HCT116 (cell line): Measurements from ENCODE around the gene TUBA8. TPM values are rescaled to one million over a fixed set of nuclear protein-coding genes. Genes with fewer than 3 reads are reported as not detected.

Source experiments
- ATAC-seq: fragments of 200-7000 bp; cut with Tn5 transposase; 2 replicates; pipeline ENCODE4 v1.9.1; 2020; ENCODE audit warnings: mild to moderate bottlenecking, moderate library complexity
- BruUV-seq: library from RNA; stranded (reverse); fragments of 400-500 nt; replicated peaks from 2 replicates; lab custom pipeline; 2021; lab: Mats Ljungman, UMichigan
- CTCF ChIA-PET: fragments of 300-600 bp; sonication (Branson Sonifier 250); formaldehyde crosslinking; loops from one replicate; lab custom pipeline; 2021; ENCODE audit warnings: antibody characterized with exemption; lab: Charles Lee
- POLR2A ChIA-PET: fragments of 300-600, 350-600 bp; sonication (Branson Sonifier 250); formaldehyde crosslinking; loops from one replicate; lab custom pipeline; 2021; ENCODE audit warnings: antibody characterized with exemption; lab: Charles Lee
- RAD21 ChIA-PET, 2 experiments: fragments of 300-600 bp; sonication (Branson Sonifier 250); formaldehyde crosslinking; loops; one replicate each; lab custom pipeline; 2023; ENCODE audit warnings: low total read pairs in 2 of 2; ENCODE audit not compliant: uncharacterized antibody in 2 of 2, unreplicated experiment in 2 of 2, low non-redundant PET in 1 of 2; lab: Charles Lee
- DNase-seq: peaks from one replicate; pipeline ENCODE4 v3.0.0-alpha.2; 2010; ENCODE audit warnings: low read depth, low spot score
- H2AFZ ChIP-seq: fragments of 200-600 bp; shearing (Covaris generic), sonication (generic); 2 replicates; pipeline ENCODE4 v1.6.1; 2017; ENCODE audit warnings: low read depth, mixed run types, mixed read lengths, antibody characterized with exemption, low read length; ENCODE audit not compliant: poor library complexity, severe bottlenecking
- H3K27ac ChIP-seq: 2 replicates; pipeline ENCODE4 v1.5.1; 2012; ENCODE audit warnings: low read depth, low read length
- H3K27me3 ChIP-seq: fragments of 200-600 bp; sonication (generic); 2 replicates; pipeline ENCODE4 v1.6.1; 2016; ENCODE audit warnings: mixed run types, low read length, mixed read lengths; ENCODE audit not compliant: insufficient read depth
- H3K36me3 ChIP-seq, 2 experiments: fragments of 200-500 bp in 1 of 2; fragments of 200-600 bp in 1 of 2; sonication (Bioruptor generic) in 1 of 2; sonication (generic) in 1 of 2; 2 replicates each; pipeline versions ENCODE4 v1.5.1 to v1.6.1; 2014 to 2016; ENCODE audit warnings: low read length in 2 of 2, inconsistent platforms in 1 of 2, mixed read lengths in 1 of 2, mixed run types in 1 of 2; ENCODE audit not compliant: insufficient read depth in 2 of 2, control insufficient read depth in 1 of 2
- H3K4me1 ChIP-seq, 2 experiments: fragments of 200-600 bp in 1 of 2; sonication (generic) in 1 of 2; 2 replicates each; pipeline versions ENCODE4 v1.5.1 to v1.6.1; 2012 to 2017; ENCODE audit warnings: low read length in 2 of 2, inconsistent platforms in 1 of 2, mild to moderate bottlenecking in 1 of 2, mixed read lengths in 1 of 2, mixed run types in 1 of 2, moderate library complexity in 1 of 2; ENCODE audit not compliant: insufficient read depth in 2 of 2, control insufficient read depth in 1 of 2
- H3K4me2 ChIP-seq: fragments of 200-600 bp; sonication (generic); 2 replicates; pipeline ENCODE4 v1.6.1; 2017; ENCODE audit warnings: mixed run types, low read length, mixed read lengths
- H3K4me3 ChIP-seq, 2 experiments: fragments of 200-600 bp in 1 of 2; sonication (generic) in 1 of 2; replicated peaks in 1 of 2; 2 replicates each; pipeline ENCODE4 v1.5.1; 2011 to 2016; ENCODE audit warnings: low read length in 2 of 2, control low read depth in 1 of 2, low read depth in 1 of 2, mild to moderate bottlenecking in 1 of 2, mixed read lengths in 1 of 2, mixed run types in 1 of 2
- H3K79me2 ChIP-seq: fragments of 200-600 bp; sonication (generic); 2 replicates; pipeline ENCODE4 v1.6.1; 2017; ENCODE audit warnings: mild to moderate bottlenecking, mixed run types, low read length, moderate library complexity, mixed read lengths; ENCODE audit not compliant: insufficient read depth
- H3K9ac ChIP-seq: fragments of 200-600 bp; sonication (generic); 2 replicates; pipeline ENCODE4 v1.6.1; 2016; ENCODE audit warnings: low read length, mixed read lengths
- H3K9me2 ChIP-seq: fragments of 200-600 bp; sonication (generic), shearing (Covaris generic); 2 replicates; pipeline ENCODE4 v1.6.1; 2017; ENCODE audit warnings: mixed run types, mild to moderate bottlenecking, moderate library complexity; ENCODE audit not compliant: insufficient read depth
- H3K9me3 ChIP-seq, 2 experiments: fragments of 200-500 bp in 1 of 2; fragments of 200-600 bp in 1 of 2; sonication (Bioruptor generic) in 1 of 2; sonication (generic) in 1 of 2; 2 replicates each; pipeline ENCODE4 v1.6.1; 2014 to 2017; ENCODE audit warnings: low read length in 2 of 2, mixed read lengths in 2 of 2, inconsistent platforms in 1 of 2, low read depth in 1 of 2, mild to moderate bottlenecking in 1 of 2, mixed run types in 1 of 2, moderate library complexity in 1 of 2; ENCODE audit not compliant: control insufficient read depth in 1 of 2, insufficient read depth in 1 of 2
- H4K20me1 ChIP-seq: fragments of 200-600 bp; sonication (generic), shearing (Covaris generic); 2 replicates; pipeline ENCODE4 v1.6.1; 2017; ENCODE audit warnings: mixed run types, mild to moderate bottlenecking, moderate library complexity; ENCODE audit not compliant: insufficient read depth
- EZH2 ChIP-seq: fragments of 200-600 bp; sonication (generic); IDR thresholded peaks from 2 replicates; pipeline ENCODE4 v1.6.1; 2017; ENCODE audit warnings: antibody characterized with exemption, mixed run types
- EZH2phosphoT487 ChIP-seq: fragments of 200-600 bp; IDR thresholded peaks from 2 replicates; pipeline ENCODE4 v1.6.1; 2018; ENCODE audit warnings: antibody characterized with exemption, borderline replicate concordance
- REST ChIP-seq: IDR thresholded peaks from 2 replicates; pipeline ENCODE4 v1.6.1; 2012; ENCODE audit warnings: low read depth
- ZBTB33 ChIP-seq: IDR thresholded peaks from 2 replicates; pipeline ENCODE4 v1.6.1; 2011; ENCODE audit warnings: mild to moderate bottlenecking, low read length, moderate library complexity; ENCODE audit not compliant: insufficient replicate concordance; ENCODE audit errors: extremely low read depth
- ZFX ChIP-seq: fragments of 450-650 bp; IDR thresholded peaks from 2 replicates; pipeline ENCODE4 v1.6.1; 2017
- intact Hi-C: fragments of 100-400 bp; cut with micrococcal nuclease; formaldehyde crosslinking; loops from 2 replicates; pipeline ENCODE4 v1.10.0; 2022
- total RNA-seq: library from RNA; stranded (reverse); gene quantifications from one replicate; pipeline ENCODE4 v1.2.1, GENCODE V29; 2021; ENCODE audit not compliant: unreplicated experiment

TUBA8 gene
- total RNA-seq, 1 experiment from 2014 or later: 2.3 TPM

- no peak overlapping the region for H3K4me2 ChIP-seq
- H3K4me3 ChIP-seq: no peak overlapping the region
- no peaks in the 10 kb centered on the region for H3K9me2 ChIP-seq
- CTCF ChIA-PET: no interaction called here
- no peaks in the 10 kb centered on the region for H3K79me2 ChIP-seq
- H3K27ac ChIP-seq: no peak overlapping the region
- no peaks in the 10 kb centered on the region for H3K9me3 ChIP-seq
- DNase-seq: no peak
- H4K20me1 ChIP-seq: no peaks in the 10 kb centered on the region
- no peaks in the 10 kb centered on the region for H3K27me3 ChIP-seq
- BruUV-seq: no TSS peak
- no peak overlapping the region for H3K9ac ChIP-seq
- POLR2A ChIA-PET: no interaction called here
- TF ChIP-seq ZFX: no peak
- no peak for TF ChIP-seq ZBTB33
- TF ChIP-seq EZH2: no peak
- TF ChIP-seq EZH2phosphoT487: no peak
- no peak for TF ChIP-seq REST
- intact Hi-C loops: no loop called here
- RAD21 ChIA-PET: no interaction called here
- H3K4me1 ChIP-seq: no peaks in the 10 kb centered on the region
- H2AFZ ChIP-seq: no peak overlapping the region
- no peaks in the 10 kb centered on the region for H3K36me3 ChIP-seq
- no peak for ATAC-seq
These were observed 1.2 kb downstream of the TUBA8 start for GRCh38 chr22:18111759-18112330.
